Caki2 (cell line): ENCODE data around the gene CSRP1. TPM values are rescaled to one million over a fixed set of nuclear protein-coding genes. Genes with fewer than 3 reads are reported as not detected.

Experiments
- DNase-seq: peaks from one replicate; pipeline ENCODE4 v3.0.0-alpha.2; 2015; ENCODE audit warnings: low read depth
- in situ Hi-C: cut with HindIII; loops from 2 replicates; pipeline ENCODE4 v1.10.0; 2016; ENCODE audit warnings: low sequenced_read_pairs, low pct_unique_long_range_greater_than_20kb, mixed read lengths
- total RNA-seq: library from RNA; depleted of rRNA; stranded (reverse); fragments of >200 nt; shearing (Covaris generic); gene quantifications from 2 replicates; pipeline ENCODE4 v1.2.3, GENCODE V29; 2014; ENCODE audit warnings: low replicate concordance

CSRP1 gene
- total RNA-seq, 1 experiment from 2014 or later: 235 TPM

GRCh38 chr1:201470581-201470980, 36.3 kb downstream of the CSRP1 start:
- in situ Hi-C loops: no loop called here
- DNase-seq: no peak

- no peak for DNase-seq
- in situ Hi-C loops: no loop called here
These were observed 37.3 kb downstream of the CSRP1 start for GRCh38 chr1:201469645-201470074.

GRCh38 chr1:201468844-201469644, 37.9 kb downstream of the CSRP1 start, which contains the start of gene PHLDA3:
Gene PHLDA3 (minus strand): TSS chr1:201469188. CDS start chr1:201468786, 402 bp downstream.
- peak; percentile 79 for DNase-seq
- in situ Hi-C loops: no loop called here

GRCh38 chr1:201468501-201468843, 38.5 kb downstream of the CSRP1 start:
- in situ Hi-C loops: no loop called here
- DNase-seq: peak; percentile 44

GRCh38 chr1:201466492-201466891, 40.4 kb downstream of the CSRP1 start:
- in situ Hi-C loops: no loop called here
- DNase-seq: peak; percentile 26

- in situ Hi-C loops: no loop called here
- DNase-seq: no peak
These were observed 41.1 kb downstream of the CSRP1 start for GRCh38 chr1:201465698-201466290.

GRCh38 chr1:201463071-201463552, 43.8 kb downstream of the CSRP1 start:
- in situ Hi-C loops: no loop called here
- DNase-seq: peak; percentile 65

GRCh38 chr1:201461645-201462441, 45.1 kb downstream of the CSRP1 start:
- in situ Hi-C loops: no loop called here
- peak; percentile 96 for DNase-seq

GRCh38 chr1:201460814-201461644, 45.9 kb downstream of the CSRP1 start:
- in situ Hi-C loops: no loop called here
- peak; percentile 92 for DNase-seq

- DNase-seq: no peak
These were observed 47.1 kb downstream of the CSRP1 start for GRCh38 chr1:201459775-201460174.

GRCh38 chr1:201459052-201459451, 47.9 kb downstream of the CSRP1 start:
- no peak for DNase-seq
- in situ Hi-C loops: no loop called here

More at GRCh38 chr1:201459775-201460174, 47.1 kb downstream of the CSRP1 start:
- in situ Hi-C loops: no loop called here

- DNase-seq: no peak
- in situ Hi-C loops: no loop called here
These were observed 49.4 kb downstream of the CSRP1 start for GRCh38 chr1:201457508-201457960.

- in situ Hi-C loops: no loop called here
- peak; percentile 61 for DNase-seq
These were observed 50.2 kb downstream of the CSRP1 start for GRCh38 chr1:201456499-201457309.

GRCh38 chr1:201455098-201455497, 51.8 kb downstream of the CSRP1 start:
- in situ Hi-C loops: no loop called here
- DNase-seq: no peak

GRCh38 chr1:201454608-201455007, 52.3 kb downstream of the CSRP1 start:
- in situ Hi-C loops: no loop called here
- no peak for DNase-seq

GRCh38 chr1:201452866-201453265, 54.1 kb downstream of the CSRP1 start:
- in situ Hi-C loops: no loop called here
- DNase-seq: no peak

- in situ Hi-C loops: no loop called here
- no peak for DNase-seq
These were observed 56.1 kb downstream of the CSRP1 start for GRCh38 chr1:201450721-201451291.
